Neural progenitor cell (in vitro differentiated cells): Measurements from ENCODE around the gene PAM16. TPM values are rescaled to one million over a fixed set of nuclear protein-coding genes. Genes with fewer than 3 reads are reported as not detected.
"Not testable (repeated sequence)": the region's sequence is repeated elsewhere in the genome, so short reads cannot be mapped to it uniquely, and the experiment has no call there.

Source experiments
- DNase-seq: peaks from one replicate; pipeline ENCODE4 v3.0.0-alpha.2; 2016; ENCODE audit warnings: low spot score
- H2AFZ ChIP-seq: fragments of 200-600 bp; sonication (generic); replicated peaks from 2 replicates; pipeline ENCODE4 v1.6.1; 2016; ENCODE audit warnings: antibody characterized with exemption
- H3F3A ChIP-seq: fragments of 200-600 bp; sonication (generic); 2 replicates; pipeline ENCODE4 v1.6.1; 2016; ENCODE audit warnings: antibody characterized with exemption, low read depth
- H3K27ac ChIP-seq: fragments of 200-600 bp; sonication (generic); 2 replicates; pipeline ENCODE4 v1.5.1; 2016; ENCODE audit warnings: mild to moderate bottlenecking
- H3K27me3 ChIP-seq: fragments of 200-600 bp; sonication (generic); 2 replicates; pipeline ENCODE4 v1.6.1; 2016; ENCODE audit warnings: mild to moderate bottlenecking, moderate library complexity
- H3K36me3 ChIP-seq: fragments of 200-600 bp; sonication (generic); 2 replicates; pipeline ENCODE4 v1.5.1; 2016
- H3K4me1 ChIP-seq: fragments of 200-600 bp; sonication (generic); 2 replicates; pipeline ENCODE4 v1.6.1; 2016; ENCODE audit warnings: mixed run types
- H3K4me2 ChIP-seq: fragments of 200-600 bp; sonication (generic); 2 replicates; pipeline ENCODE4 v1.6.1; 2016
- H3K4me3 ChIP-seq: fragments of 200-600 bp; sonication (generic); 2 replicates; pipeline ENCODE4 v1.5.1; 2016
- H3K79me2 ChIP-seq: fragments of 200-600 bp; sonication (generic); 2 replicates; pipeline ENCODE4 v1.6.1; 2016; ENCODE audit warnings: low read depth
- H3K9ac ChIP-seq: fragments of 200-600 bp; sonication (generic); 2 replicates; pipeline ENCODE4 v1.6.1; 2016
- H3K9me3 ChIP-seq: fragments of 200-600 bp; sonication (generic); 2 replicates; pipeline ENCODE4 v1.5.1; 2016; ENCODE audit warnings: low read depth
- H4K20me1 ChIP-seq: fragments of 200-600 bp; sonication (generic); 2 replicates; pipeline ENCODE4 v1.6.1; 2016; ENCODE audit warnings: low read depth
- H3K27ac Mint-ChIP-seq: 3 replicates; pipeline ENCODE4 v1.8.0; 2021; ENCODE audit warnings: mixed read lengths
- H3K27me3 Mint-ChIP-seq: 2 replicates; pipeline ENCODE4 v1.8.0; 2022; ENCODE audit warnings: low read depth, mild to moderate bottlenecking, inconsistent platforms, moderate library complexity, mixed read lengths; ENCODE audit not compliant: insufficient read depth
- H3K36me3 Mint-ChIP-seq: 3 replicates; pipeline ENCODE4 v1.8.0; 2021; ENCODE audit warnings: mixed read lengths
- H3K4me1 Mint-ChIP-seq: 3 replicates; pipeline ENCODE4 v1.8.0; 2021; ENCODE audit warnings: mixed read lengths
- H3K4me3 Mint-ChIP-seq: 3 replicates; pipeline ENCODE4 v1.8.0; 2021; ENCODE audit warnings: mild to moderate bottlenecking, moderate library complexity, mixed read lengths
- H3K9me3 Mint-ChIP-seq: 3 replicates; pipeline ENCODE4 v1.8.0; 2020; ENCODE audit warnings: mixed read lengths
- EZH2 ChIP-seq: fragments of 200-600 bp; sonication (generic); IDR thresholded peaks from 2 replicates; pipeline ENCODE4 v1.6.1; 2017; ENCODE audit warnings: antibody characterized with exemption, mild to moderate bottlenecking, moderate library complexity
- EZH2phosphoT487 ChIP-seq: fragments of 200-600 bp; sonication (generic); IDR thresholded peaks from 2 replicates; pipeline ENCODE4 v1.6.1; 2017; ENCODE audit warnings: antibody characterized with exemption
- total RNA-seq: library from RNA; depleted of rRNA; stranded (reverse); fragments of >200 nt; gene quantifications from 2 replicates; pipeline ENCODE4 v1.2.3, GENCODE V29; 2015; ENCODE audit warnings: low replicate concordance
- TF ChIP-seq, protein P1 (sequence below): fragments of 200-600 bp; sonication (generic); IDR thresholded peaks from 2 replicates; pipeline ENCODE4 v1.5.1; 2017; ENCODE audit warnings: antibody characterized with exemption, mild to moderate bottlenecking

PAM16 gene
- 17.0 and 40.8 TPM in 2 replicates for total RNA-seq

DNA sequence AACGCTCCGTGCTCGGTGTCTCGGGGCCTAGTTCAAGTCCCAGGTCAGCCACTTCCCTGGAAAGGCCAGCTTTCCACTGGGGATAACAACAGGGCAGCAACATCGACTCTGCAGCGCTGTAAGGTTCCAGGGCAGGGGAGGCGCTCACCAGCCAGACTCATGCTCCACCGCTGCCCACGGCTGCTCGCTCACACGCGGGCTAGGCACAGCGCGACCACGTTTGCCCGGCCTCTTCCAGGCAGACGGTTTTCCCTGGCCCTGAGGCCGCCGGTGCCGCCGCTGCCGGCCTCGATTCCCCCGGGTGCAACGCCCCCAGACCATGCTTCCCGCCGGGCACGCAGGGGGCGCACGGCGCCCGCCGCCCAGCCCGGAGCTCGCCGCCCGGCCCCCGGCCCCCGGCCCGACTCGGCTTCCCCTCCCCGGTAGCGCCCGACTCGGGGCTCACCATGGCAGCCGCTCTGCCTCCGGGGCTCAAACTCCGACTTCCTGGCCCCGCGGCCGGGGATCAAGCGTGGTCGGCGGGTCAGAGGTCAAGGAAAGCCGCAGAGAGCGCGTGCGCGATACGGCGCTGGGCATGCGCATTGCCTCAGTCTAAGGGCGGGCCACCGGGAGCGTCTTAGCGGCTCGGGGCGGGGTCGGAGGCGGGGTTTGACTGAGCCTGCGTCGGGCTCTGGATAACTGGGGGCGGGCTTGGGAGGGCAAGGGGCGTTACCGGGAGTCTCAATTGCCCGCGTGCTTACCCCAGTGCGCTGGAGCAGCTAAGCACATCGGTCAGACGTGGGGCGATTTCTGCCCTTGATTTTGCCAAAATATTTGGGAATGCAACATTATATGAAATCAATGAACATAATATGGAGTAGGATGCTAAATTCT lies at the start of gene PAM16:
Gene PAM16, minus strand, starts transcription at position 535 of the 873 bp plus-strand sequence. Its CDS starts 87 bp downstream, at position 448.
- peak within 1 kb of the TSS; percentile 93 for H3K4me2 ChIP-seq
- peaks cover 11% of the 10 kb centered on the region for H3K27me3 Mint-ChIP-seq
- H3F3A ChIP-seq: peaks cover 11% of the 10 kb centered on the region
- no peaks in the 10 kb centered on the region for H3K36me3 ChIP-seq
- H3K27me3 ChIP-seq: peaks cover 6% of the 10 kb centered on the region
- peak; percentile 99 for DNase-seq
- H3K27ac Mint-ChIP-seq: no peak within 1 kb of the TSS
- H3K27ac ChIP-seq: no peak within 1 kb of the TSS
- H3K79me2 ChIP-seq: peaks cover 47% of the 10 kb centered on the region
- H3K9me3 Mint-ChIP-seq: no peaks in the 10 kb centered on the region
- peaks cover 24% of the 10 kb centered on the region for H4K20me1 ChIP-seq
- H3K36me3 Mint-ChIP-seq: peaks cover 3% of the 10 kb centered on the region
- H3K4me3 Mint-ChIP-seq: peak within 1 kb of the TSS; percentile 94
- H3K4me1 ChIP-seq: peaks cover 4% of the 10 kb centered on the region
- peak within 1 kb of the TSS; percentile 83 for H2AFZ ChIP-seq
- H3K9ac ChIP-seq: peak within 1 kb of the TSS; percentile 85
- peaks cover 10% of the 10 kb centered on the region for H3K4me1 Mint-ChIP-seq
- peak within 1 kb of the TSS; percentile 96 for H3K4me3 ChIP-seq
- H3K9me3 ChIP-seq: no peaks in the 10 kb centered on the region
- TF ChIP-seq, protein P1, sequence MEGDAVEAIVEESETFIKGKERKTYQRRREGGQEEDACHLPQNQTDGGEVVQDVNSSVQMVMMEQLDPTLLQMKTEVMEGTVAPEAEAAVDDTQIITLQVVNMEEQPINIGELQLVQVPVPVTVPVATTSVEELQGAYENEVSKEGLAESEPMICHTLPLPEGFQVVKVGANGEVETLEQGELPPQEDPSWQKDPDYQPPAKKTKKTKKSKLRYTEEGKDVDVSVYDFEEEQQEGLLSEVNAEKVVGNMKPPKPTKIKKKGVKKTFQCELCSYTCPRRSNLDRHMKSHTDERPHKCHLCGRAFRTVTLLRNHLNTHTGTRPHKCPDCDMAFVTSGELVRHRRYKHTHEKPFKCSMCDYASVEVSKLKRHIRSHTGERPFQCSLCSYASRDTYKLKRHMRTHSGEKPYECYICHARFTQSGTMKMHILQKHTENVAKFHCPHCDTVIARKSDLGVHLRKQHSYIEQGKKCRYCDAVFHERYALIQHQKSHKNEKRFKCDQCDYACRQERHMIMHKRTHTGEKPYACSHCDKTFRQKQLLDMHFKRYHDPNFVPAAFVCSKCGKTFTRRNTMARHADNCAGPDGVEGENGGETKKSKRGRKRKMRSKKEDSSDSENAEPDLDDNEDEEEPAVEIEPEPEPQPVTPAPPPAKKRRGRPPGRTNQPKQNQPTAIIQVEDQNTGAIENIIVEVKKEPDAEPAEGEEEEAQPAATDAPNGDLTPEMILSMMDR: peak; percentile 28
- TF ChIP-seq EZH2: no peak

DNA sequence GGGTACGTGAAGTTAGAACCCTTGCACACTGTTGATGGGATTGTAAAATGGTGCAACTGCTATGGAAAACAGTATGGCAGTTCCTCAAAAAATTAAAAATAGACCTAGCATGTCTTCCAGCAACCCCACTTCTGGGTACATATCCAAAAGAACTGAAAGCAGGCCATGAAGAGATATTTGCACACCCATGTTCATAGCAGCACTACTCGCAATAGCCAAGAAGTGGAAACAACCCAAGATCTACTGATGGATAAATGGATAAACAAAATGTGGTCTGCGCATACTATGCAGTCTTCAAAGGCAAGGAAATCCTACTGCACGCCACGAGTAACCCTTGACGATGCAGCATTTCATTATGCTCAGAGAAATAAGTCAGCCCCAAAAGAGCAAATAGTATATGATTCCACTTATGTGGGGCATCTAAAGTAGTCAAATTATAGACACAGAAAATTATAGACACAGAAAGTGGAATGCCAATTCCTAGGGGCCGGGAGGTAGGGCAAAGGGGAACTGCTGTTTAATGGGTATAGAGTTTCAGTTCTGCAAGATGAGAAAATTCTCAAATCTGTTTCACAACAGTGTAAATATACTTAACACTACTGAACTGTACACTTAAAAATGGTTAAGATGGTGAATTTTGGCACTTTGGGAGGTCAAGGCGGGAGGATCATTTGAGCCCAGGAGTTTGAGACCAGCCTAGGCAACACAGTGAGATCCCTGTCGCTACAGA lies 48.0 kb upstream of the PAM16 start:
- Histone ChIP-seq H3K9ac (no peak overlapping the region), H3K27me3 (no peaks in the 10 kb centered on the region), H4K20me1 (no peaks in the 10 kb centered on the region), H2AFZ (no peak overlapping the region), H3K79me2 (no peaks in the 10 kb centered on the region), H3K4me3 (no peak overlapping the region), H3K36me3 (no peaks in the 10 kb centered on the region), H3K9me3 (no peaks in the 10 kb centered on the region), H3F3A (no peaks in the 10 kb centered on the region), H3K27ac (no peak overlapping the region), H3K4me1 (no peaks in the 10 kb centered on the region), H3K4me2 (no peak overlapping the region)
- H3K9me3 Mint-ChIP-seq: no peaks in the 10 kb centered on the region
- H3K4me3 Mint-ChIP-seq: no peak overlapping the region
- H3K36me3 Mint-ChIP-seq: peaks cover 2% of the 10 kb centered on the region
- DNase-seq: no peak
- peaks cover 11% of the 10 kb centered on the region for H3K27me3 Mint-ChIP-seq
- peaks cover 9% of the 10 kb centered on the region for H3K4me1 Mint-ChIP-seq
- no peak overlapping the region for H3K27ac Mint-ChIP-seq
- TF ChIP-seq EZH2 (no peak), EZH2phosphoT487 (no peak)
- TF ChIP-seq, protein P1: no peak

DNA sequence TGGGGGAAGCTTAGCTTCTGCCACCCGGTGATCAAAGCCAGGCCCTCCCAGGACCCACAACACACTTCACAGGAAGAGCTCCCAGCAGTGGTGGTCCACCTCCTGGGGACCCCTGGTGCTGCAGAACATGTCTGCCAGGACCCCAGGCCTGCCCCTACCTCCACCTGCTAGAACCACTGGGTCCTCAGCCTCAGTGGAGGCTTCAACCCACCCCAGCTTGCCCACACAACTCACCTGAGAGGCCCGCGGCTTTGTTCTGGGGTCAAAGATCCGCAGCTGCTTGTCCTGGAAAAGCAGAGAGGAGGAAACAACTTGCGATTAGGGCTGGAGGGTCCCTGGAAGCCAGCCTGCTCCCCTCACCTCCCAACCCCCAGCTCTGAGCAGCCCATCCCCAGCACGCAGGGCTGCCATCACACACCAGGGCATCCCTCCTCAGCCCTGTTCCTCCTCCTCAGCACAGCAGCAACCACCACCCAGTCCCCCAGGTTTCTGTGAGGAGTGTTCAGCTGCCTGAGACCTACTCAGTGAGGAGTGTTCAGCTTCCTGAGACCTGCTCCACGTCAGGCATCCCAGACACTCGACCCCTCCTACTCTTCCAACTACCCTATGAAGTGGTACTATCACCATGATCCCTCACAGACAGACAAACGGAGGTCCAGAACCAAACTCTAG lies 44.1 kb upstream of the PAM16 start:
- TF ChIP-seq EZH2phosphoT487 (no peak), EZH2 (no peak)
- TF ChIP-seq, protein P1: no peak
- Histone ChIP-seq H3K4me2 (no peak overlapping the region), H3K79me2 (no peaks in the 10 kb centered on the region), H3K36me3 (no peaks in the 10 kb centered on the region), H3K9me3 (no peaks in the 10 kb centered on the region), H3K27me3 (no peaks in the 10 kb centered on the region), H3K9ac (no peak overlapping the region), H2AFZ (no peak overlapping the region), H4K20me1 (no peaks in the 10 kb centered on the region), H3K27ac (no peak overlapping the region), H3F3A (peaks cover 24% of the 10 kb centered on the region), H3K4me1 (peaks cover 30% of the 10 kb centered on the region), H3K4me3 (no peak overlapping the region)
- no peak for DNase-seq
- peaks cover 29% of the 10 kb centered on the region for H3K4me1 Mint-ChIP-seq
- no peak overlapping the region for H3K4me3 Mint-ChIP-seq
- H3K9me3 Mint-ChIP-seq: no peaks in the 10 kb centered on the region
- peaks cover 2% of the 10 kb centered on the region for H3K36me3 Mint-ChIP-seq
- H3K27ac Mint-ChIP-seq: peak overlapping the region; percentile 30
- H3K27me3 Mint-ChIP-seq: peaks cover 4% of the 10 kb centered on the region

DNA sequence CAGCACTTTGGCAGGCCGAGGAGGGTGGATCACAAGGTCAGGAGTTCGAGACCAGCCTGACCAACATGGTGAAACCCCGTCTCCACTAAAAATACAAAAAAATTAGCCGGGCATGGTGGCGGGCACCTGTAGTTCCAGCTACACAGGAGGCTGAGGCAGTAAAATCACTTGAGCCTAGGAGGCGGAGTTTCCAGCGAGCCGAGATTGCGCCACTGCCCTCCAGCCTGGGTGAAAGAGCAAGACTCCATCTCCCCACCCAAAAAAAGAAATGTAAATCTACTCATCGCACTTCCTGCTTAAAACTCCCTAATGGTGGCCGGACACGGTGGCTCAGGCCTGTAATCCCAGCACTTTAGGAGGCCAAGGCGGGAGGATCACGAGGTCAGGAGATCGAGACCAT lies 42.7 kb upstream of the PAM16 start:
- H3K4me3 ChIP-seq, H3K27me3 ChIP-seq, H3K27ac ChIP-seq, H4K20me1 ChIP-seq, H3K4me2 ChIP-seq, H3K79me2 ChIP-seq, H3K9ac ChIP-seq, H2AFZ ChIP-seq, H3K36me3 Mint-ChIP-seq, H3K27me3 Mint-ChIP-seq, H3K9me3 ChIP-seq, H3K36me3 ChIP-seq, H3K9me3 Mint-ChIP-seq, H3K27ac Mint-ChIP-seq, H3K4me3 Mint-ChIP-seq, DNase-seq: not testable (repeated sequence)
- H3K4me1 Mint-ChIP-seq: peaks cover 38% of the 10 kb centered on the region
- peaks cover 28% of the 10 kb centered on the region for H3F3A ChIP-seq
- H3K4me1 ChIP-seq: peaks cover 42% of the 10 kb centered on the region
